H1 (cell line): ENCODE results near the gene ATF7. TPM values are rescaled to one million over a fixed set of nuclear protein-coding genes. Genes with fewer than 3 reads are reported as not detected.

Experiments
- CTCF ChIA-PET: fragments of 300-600 bp; sonication (Branson Sonifier 250); formaldehyde crosslinking; loops from one replicate; lab custom pipeline; 2021; ENCODE audit not compliant: partially characterized antibody; lab: Charles Lee
- POLR2A ChIA-PET: fragments of 300-600 bp; sonication (Branson Sonifier 250); formaldehyde crosslinking; loops from one replicate; lab custom pipeline; 2021; ENCODE audit warnings: inconsistent platforms; ENCODE audit not compliant: partially characterized antibody; lab: Charles Lee
- DNase-seq, 2 experiments: peaks; one replicate each; pipeline versions ENCODE4 v3.0.0 to v3.0.0-alpha.2; 2010 to 2022; ENCODE audit warnings: low spot score in 2 of 2, low read depth in 1 of 2, mixed read lengths in 1 of 2
- FAIRE-seq: peaks from 2 replicates; lab custom pipeline; 2011; peaks lifted over from hg19 to GRCh38; lab: Jason Lieb, UNC
- H2AFZ ChIP-seq: 2 replicates; pipeline ENCODE4 v1.8.1; 2012; ENCODE audit warnings: low read length, inconsistent platforms
- H2AK5ac ChIP-seq: 2 replicates; pipeline ENCODE4 v1.6.1; 2013; ENCODE audit warnings: low read depth, low read length
- H2BK120ac ChIP-seq: replicated peaks from 2 replicates; pipeline ENCODE3; 2013; ENCODE audit warnings: low read depth, low read length, inconsistent platforms
- H2BK12ac ChIP-seq: 2 replicates; pipeline ENCODE4 v1.6.1; 2013; ENCODE audit warnings: low read depth, low read length
- H2BK15ac ChIP-seq: 2 replicates; pipeline ENCODE4 v1.6.1; 2013; ENCODE audit warnings: low read length
- H2BK20ac ChIP-seq: 2 replicates; pipeline ENCODE4 v1.6.1; 2013; ENCODE audit warnings: low read length
- H2BK5ac ChIP-seq: 2 replicates; pipeline ENCODE4 v1.6.1; 2013; ENCODE audit warnings: low read depth, low read length
- H3K14ac ChIP-seq: 2 replicates; pipeline ENCODE4 v1.6.1; 2013; ENCODE audit warnings: inconsistent platforms; ENCODE audit not compliant: insufficient read length
- H3K18ac ChIP-seq: 2 replicates; pipeline ENCODE4 v1.6.1; 2013; ENCODE audit warnings: low read length; ENCODE audit errors: extremely low read depth
- H3K23ac ChIP-seq: 2 replicates; pipeline ENCODE4 v1.6.1; 2013; ENCODE audit warnings: inconsistent platforms; ENCODE audit not compliant: insufficient read length
- H3K23me2 ChIP-seq: 2 replicates; pipeline ENCODE4 v1.6.1; 2013; ENCODE audit warnings: low read depth, low read length
- H3K27ac ChIP-seq: 2 replicates; pipeline ENCODE4 v1.6.1; 2011; ENCODE audit warnings: low read depth, low read length, inconsistent platforms
- H3K27me3 ChIP-seq, 4 experiments: replicated peaks in 1 of 4; 1 replicate in 1 of 4; 2 replicates in 3 of 4; pipeline versions ENCODE4 v1.6.1 to v1.8.1; 2011 to 2013; ENCODE audit warnings: low read length in 3 of 4, mild to moderate bottlenecking in 3 of 4, inconsistent platforms in 2 of 4, mixed read lengths in 2 of 4, moderate library complexity in 1 of 4; ENCODE audit not compliant: control insufficient read depth in 3 of 4, insufficient read depth in 3 of 4; ENCODE audit errors: extremely low read depth in 1 of 4
- H3K36me3 ChIP-seq, 4 experiments: 2 replicates each; pipeline versions ENCODE4 v1.6.1 to v1.8.1; 2011 to 2013; ENCODE audit warnings: mild to moderate bottlenecking in 4 of 4, low read length in 3 of 4, moderate library complexity in 2 of 4, control low read depth in 1 of 4, inconsistent platforms in 1 of 4; ENCODE audit not compliant: insufficient read depth in 4 of 4, control insufficient read depth in 2 of 4
- H3K4ac ChIP-seq: replicated peaks from 2 replicates; pipeline ENCODE3; 2013; ENCODE audit warnings: low read length, low read depth, mixed read lengths, inconsistent platforms; ENCODE audit not compliant: insufficient read length
- H3K4me1 ChIP-seq, 4 experiments: replicated peaks in 1 of 4; 1 replicate in 1 of 4; 2 replicates in 3 of 4; pipeline versions ENCODE4 v1.6.1 to v1.8.1; 2011 to 2013; ENCODE audit warnings: low read length in 3 of 4, inconsistent platforms in 2 of 4, mixed read lengths in 1 of 4; ENCODE audit not compliant: insufficient read depth in 4 of 4, control insufficient read depth in 3 of 4
- H3K4me2 ChIP-seq, 2 experiments: 2 replicates each; pipeline versions ENCODE4 v1.6.1 to v1.8.1; 2011 to 2013; ENCODE audit warnings: low read depth in 2 of 2, low read length in 2 of 2, control low read depth in 1 of 2, inconsistent platforms in 1 of 2, mild to moderate bottlenecking in 1 of 2; ENCODE audit not compliant: insufficient read depth in 1 of 2
- H3K4me3 ChIP-seq, 4 experiments: fragments of 200-600, 300-600 bp in 1 of 4; sonication (generic), shearing (Covaris generic), sonication (Bioruptor Twin) in 1 of 4; 2 replicates each; pipeline versions ENCODE4 v1.5.1 to v1.8.1; 2011 to 2016; ENCODE audit warnings: low read length in 4 of 4, low read depth in 3 of 4, control low read depth in 2 of 4, inconsistent platforms in 2 of 4, mild to moderate bottlenecking in 2 of 4, mixed read lengths in 1 of 4, moderate library complexity in 1 of 4; ENCODE audit not compliant: insufficient read depth in 2 of 4; ENCODE audit errors: extremely low read depth in 1 of 4
- H3K56ac ChIP-seq: replicated peaks from 2 replicates; pipeline ENCODE3; 2013; ENCODE audit warnings: low read depth, mild to moderate bottlenecking, mixed read lengths, low read length, inconsistent platforms; ENCODE audit not compliant: insufficient read length
- H3K79me1 ChIP-seq: 2 replicates; pipeline ENCODE4 v1.6.1; 2013; ENCODE audit warnings: low read depth, low read length, control low read depth
- H3K79me2 ChIP-seq, 2 experiments: 2 replicates each; pipeline versions ENCODE4 v1.6.1 to v1.8.1; 2012 to 2013; ENCODE audit warnings: low read length in 2 of 2, mild to moderate bottlenecking in 2 of 2, inconsistent platforms in 1 of 2; ENCODE audit not compliant: insufficient read depth in 2 of 2, control insufficient read depth in 1 of 2
- H3K9ac ChIP-seq, 4 experiments: replicated peaks in 1 of 4; 1 replicate in 1 of 4; 2 replicates in 3 of 4; pipeline versions ENCODE4 v1.6.1 to v1.8.1; 2011 to 2013; ENCODE audit warnings: low read depth in 3 of 4, low read length in 3 of 4, control low read depth in 2 of 4, mild to moderate bottlenecking in 2 of 4, moderate library complexity in 2 of 4, inconsistent platforms in 1 of 4; ENCODE audit errors: extremely low read depth in 1 of 4
- H3K9me3 ChIP-seq, 2 experiments: 2 replicates each; pipeline versions ENCODE4 v1.6.1 to v1.8.1; 2012 to 2013; ENCODE audit warnings: mild to moderate bottlenecking in 2 of 2, moderate library complexity in 2 of 2, control low read depth in 1 of 2, inconsistent platforms in 1 of 2, low read depth in 1 of 2, low read length in 1 of 2, mixed read lengths in 1 of 2; ENCODE audit not compliant: insufficient read depth in 2 of 2
- H4K20me1 ChIP-seq, 2 experiments: replicated peaks in 1 of 2; 2 replicates each; pipeline versions ENCODE3 to v1.8.1; 2011 to 2013; ENCODE audit warnings: inconsistent platforms in 2 of 2, low read length in 2 of 2, mild to moderate bottlenecking in 1 of 2; ENCODE audit not compliant: insufficient read depth in 2 of 2, control insufficient read depth in 1 of 2
- H4K5ac ChIP-seq: 2 replicates; pipeline ENCODE4 v1.6.1; 2013; ENCODE audit warnings: low read length, low read depth, mixed read lengths, inconsistent platforms; ENCODE audit not compliant: insufficient read length
- H4K8ac ChIP-seq: 2 replicates; pipeline ENCODE4 v1.8.0; 2013; ENCODE audit warnings: mild to moderate bottlenecking, moderate library complexity, low read length, inconsistent platforms; ENCODE audit not compliant: insufficient read depth; ENCODE audit errors: extremely low read depth
- H4K91ac ChIP-seq: replicated peaks from 2 replicates; pipeline ENCODE3; 2013; ENCODE audit warnings: low read length, mixed read lengths, inconsistent platforms; ENCODE audit not compliant: insufficient read length
- CTCF ChIP-seq, 3 experiments: IDR thresholded peaks; 1 replicate in 2 of 3; 2 replicates in 1 of 3; pipeline versions ENCODE4 v1.5.1 to v1.6.1; 2011; ENCODE audit warnings: low read length in 3 of 3, mild to moderate bottlenecking in 3 of 3, inconsistent platforms in 2 of 3, low read depth in 1 of 3, moderate library complexity in 1 of 3; ENCODE audit not compliant: insufficient read depth in 1 of 3; ENCODE audit errors: control extremely low read depth in 1 of 3
- JUND ChIP-seq: IDR thresholded peaks from 2 replicates; pipeline ENCODE4 v1.6.1; 2011; ENCODE audit warnings: mild to moderate bottlenecking, improper control_type of control experiment, low read length
- RAD21 ChIP-seq, 2 experiments: IDR thresholded peaks in 1 of 2; conservative IDR thresholded peaks in 1 of 2; 2 replicates each; pipeline ENCODE4 v1.6.1; 2011; ENCODE audit warnings: low read depth in 2 of 2, low read length in 2 of 2, improper control_type of control experiment in 1 of 2, inconsistent platforms in 1 of 2, mild to moderate bottlenecking in 1 of 2, moderate library complexity in 1 of 2
- SIN3A ChIP-seq, 2 experiments: IDR thresholded peaks in 1 of 2; conservative IDR thresholded peaks in 1 of 2; 2 replicates each; pipeline ENCODE4 v1.6.1; 2011 to 2012; ENCODE audit warnings: low read length in 2 of 2, improper control_type of control experiment in 1 of 2, low read depth in 1 of 2, mild to moderate bottlenecking in 1 of 2
- USF2 ChIP-seq: IDR thresholded peaks from 2 replicates; pipeline ENCODE4 v1.6.1; 2011; ENCODE audit warnings: low read length, improper control_type of control experiment
- YY1 ChIP-seq: IDR thresholded peaks from 2 replicates; pipeline ENCODE4 v1.6.1; 2011; ENCODE audit warnings: low read depth, mild to moderate bottlenecking, low read length
- WGBS, 2 experiments: shearing (Covaris generic) in 1 of 2; methylation state at CpG; one replicate each; pipeline versions ENCODE4 v1.1.6 to v1.1.7; 2013 to 2015; ENCODE audit warnings: low lambda C conversion rate in 2 of 2, mixed read lengths in 2 of 2, inconsistent platforms in 1 of 2, low coverage in 1 of 2, missing lambda C conversion rate in 1 of 2; ENCODE audit not compliant: insufficient replicate concordance in 2 of 2, insufficient coverage in 1 of 2, insufficient read length in 1 of 2; ENCODE audit errors: extremely low coverage in 1 of 2, missing lambda C conversion rate in 1 of 2; 5-methylcytosine and 5-hydroxymethylcytosine counted together
- polyA plus RNA-seq, 7 experiments: library from polyadenylated mRNA; depleted of rRNA in 3 of 7; stranded (reverse) in 5 of 7; unstranded in 2 of 7; fragments of >200 nt in 5 of 7; fragments of 200-250 nt in 2 of 7; gene quantifications; 1 replicate in 5 of 7; 2 replicates in 1 of 7; 4 replicates in 1 of 7; pipeline versions ENCODE4 v1.2.1 to v1.2.3, GENCODE V29; 2011 to 2013; ENCODE audit warnings: missing spikeins in 2 of 7, mixed read lengths in 2 of 7
- total RNA-seq: library from RNA; stranded (reverse); fragmentation: NEBNext Ultra II Directional; extraction: Animal tissue kit (Norgen Biotek cat#: 25700); gene quantifications from 2 replicates; pipeline ENCODE4 v1.2.1, GENCODE V29; 2021

ATF7 gene
- total and polyA plus RNA-seq, 2 of the 8 experiments (the other 6 are each of a cell fraction or from before 2014, with no cell fraction given), result 10.1 to 16.6 TPM

GRCh38 chr12:53508534-53509170 is 117.5 kb downstream of the ATF7 start:
- no peak overlapping the region for H2BK5ac ChIP-seq
- H3K23ac ChIP-seq, result no peak overlapping the region
- H3K23me2 ChIP-seq, result no peaks in the 10 kb centered on the region
- ChIA-PET CTCF (interaction anchor here (0.6 to 9.8 kb wide), 30 partner anchors 8 to 322 kb away, joined by 3 to 105 read pairs (median 5); partner anchors contain the start of genes AAAS, PRR13 and TARBP2), POLR2A (interaction anchor here (0.7 to 67.0 kb wide), 5 partner anchors 9 to 181 kb away, joined by 3 to 3397 read pairs (median 6); partner anchors contain the start of genes MAP3K12, PCBP2, PRR13 and TARBP2)
- no peak overlapping the region for H2BK20ac ChIP-seq
- H4K20me1 ChIP-seq, result peaks cover 0 to 4% of the 10 kb centered on the region in 2 experiments
- H3K27me3 ChIP-seq, result no peaks in the 10 kb centered on the region
- H4K5ac ChIP-seq, result no peak overlapping the region
- H3K79me2 ChIP-seq, result no peaks in the 10 kb centered on the region
- H3K4me1 ChIP-seq, result no peaks in the 10 kb centered on the region
- no peaks in the 10 kb centered on the region for H3K79me1 ChIP-seq
- no peak overlapping the region for H3K14ac ChIP-seq
- no peak overlapping the region for H3K4ac ChIP-seq
- H3K56ac ChIP-seq, result no peak overlapping the region
- H3K4me3 ChIP-seq, result no peak overlapping the region
- H2BK15ac ChIP-seq, result no peak overlapping the region
- DNase-seq, result peak; percentile 77 to 97
- H4K8ac ChIP-seq, result no peak overlapping the region
- H3K18ac ChIP-seq, result no peak overlapping the region
- peak; percentile 52 for FAIRE-seq
- WGBS, 2 experiments, result 44% methylated on average over 7 of the region's 7 CpGs; no CpG with 5 or more reads in 1 of the 2 experiments
- H3K4me2 ChIP-seq, result no peak overlapping the region
- H3K27ac ChIP-seq, result no peak overlapping the region
- H3K9ac ChIP-seq, result no peak overlapping the region
- H3K9me3 ChIP-seq, result no peaks in the 10 kb centered on the region
- no peak overlapping the region for H2AFZ ChIP-seq
- no peak overlapping the region for H4K91ac ChIP-seq
- no peak overlapping the region for H2BK12ac ChIP-seq
- peaks cover 9 to 20% (median 14%) of the 10 kb centered on the region in 4 experiments; a peak in 7 of 8 replicates for H3K36me3 ChIP-seq
- no peak overlapping the region for H2BK120ac ChIP-seq
- no peak overlapping the region for H2AK5ac ChIP-seq
- TF ChIP-seq SIN3A (conservative IDR thresholded peaks at IDR 0.05 in 1 of 2, IDR thresholded peaks at IDR 0.05 in 1 of 2; ENCODE audit: low read depth in 1 of 2, low read length in 2 of 2), result peak in 1 of 2 experiments; percentile 49; a peak in 1 of 4 replicates
- TF ChIP-seq YY1, result peak; percentile 81; the same call in 1 of the 2 replicates
- peak; percentile 99 for TF ChIP-seq RAD21 (IDR thresholded peaks at IDR 0.05 in 1 of 2, conservative IDR thresholded peaks at IDR 0.05 in 1 of 2; ENCODE audit: low read depth in 2 of 2, low read length in 2 of 2)
- 0 out of 2 replicates have a peak, but pooled peaks have one; percentile 26 for TF ChIP-seq JUND
- TF ChIP-seq CTCF (IDR thresholded peaks at IDR 0.05; ENCODE audit: control extremely low read depth in 1 of 3, insufficient read depth in 1 of 3, low read depth in 1 of 3, low read length in 3 of 3), result peak; percentile 94 to 99 (median 98)
- no peak for TF ChIP-seq USF2
